Measurements from ENCODE around the gene ADK.
"Not testable (repeated sequence)": the region's sequence is repeated elsewhere in the genome, so short reads cannot be mapped to it uniquely, and the experiment has no call there.

Gene ADK

GRCh38 chr10:74187237-74187636 lies 36.2 kb downstream of the ADK start:
- ATAC-seq (no peak), DNase-seq (no peak)
- peaks cover 60% of the 10 kb centered on the region for H3K4me1 Mint-ChIP-seq
- no peak overlapping the region for H3K4me3 Mint-ChIP-seq
- peaks cover 13% of the 10 kb centered on the region for H3K36me3 Mint-ChIP-seq (ENCODE audit: low read depth)
- peak overlapping the region; percentile 50 for H3K27ac Mint-ChIP-seq
- no peaks in the 10 kb centered on the region for H3K27me3 Mint-ChIP-seq
- no peaks in the 10 kb centered on the region for H3K9me3 Mint-ChIP-seq

DNA sequence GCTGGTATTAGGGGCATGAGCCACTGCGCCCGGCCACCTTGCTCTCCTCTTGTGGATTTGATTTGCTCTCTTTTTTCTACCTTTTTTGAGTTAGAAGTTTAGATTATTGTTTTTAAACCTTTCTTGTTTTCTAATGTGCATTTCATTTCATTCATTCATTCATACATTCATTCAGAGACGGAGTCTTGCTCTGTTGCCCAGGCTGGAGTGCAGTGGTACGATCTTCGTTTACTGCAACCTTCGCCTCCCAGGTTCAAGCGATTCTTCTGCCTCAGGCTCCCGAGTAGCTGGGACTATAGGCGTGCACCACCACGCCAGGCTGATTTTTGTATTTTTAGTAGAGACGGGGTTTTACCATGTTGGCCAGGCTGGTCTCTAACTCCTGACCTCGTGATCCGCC lies 37.6 kb downstream of the ADK start:
- H3K27me3 Mint-ChIP-seq, H3K4me3 Mint-ChIP-seq, H3K9me3 Mint-ChIP-seq, ATAC-seq, DNase-seq: not testable (repeated sequence)
- Mint-ChIP-seq H3K4me1 (peaks cover 65% of the 10 kb centered on the region), H3K36me3 (ENCODE audit: low read depth) (peaks cover 15% of the 10 kb centered on the region), H3K27ac (peak overlapping the region; percentile 12)

GRCh38 chr10:74189999-74190421 lies 39.0 kb downstream of the ADK start:
- H3K27me3 Mint-ChIP-seq = no peaks in the 10 kb centered on the region
- peak overlapping the region; percentile 80 for H3K27ac Mint-ChIP-seq
- no peaks in the 10 kb centered on the region for H3K9me3 Mint-ChIP-seq
- DNase-seq = no peak
- peaks cover 10% of the 10 kb centered on the region for H3K36me3 Mint-ChIP-seq (ENCODE audit: low read depth)
- peaks cover 75% of the 10 kb centered on the region for H3K4me1 Mint-ChIP-seq
- peak; percentile 79 for ATAC-seq
- peak overlapping the region; percentile 41 for H3K4me3 Mint-ChIP-seq

- peak overlapping the region; percentile 41 for H3K4me3 Mint-ChIP-seq
- peak overlapping the region; percentile 80 for H3K27ac Mint-ChIP-seq
- H3K4me1 Mint-ChIP-seq = peaks cover 74% of the 10 kb centered on the region
- H3K9me3 Mint-ChIP-seq = no peaks in the 10 kb centered on the region
- ATAC-seq = no peak
- DNase-seq = no peak
- no peaks in the 10 kb centered on the region for H3K27me3 Mint-ChIP-seq
- peaks cover 10% of the 10 kb centered on the region for H3K36me3 Mint-ChIP-seq (ENCODE audit: low read depth)
These were observed 39.5 kb downstream of the ADK start for GRCh38 chr10:74190494-74190893.

DNA sequence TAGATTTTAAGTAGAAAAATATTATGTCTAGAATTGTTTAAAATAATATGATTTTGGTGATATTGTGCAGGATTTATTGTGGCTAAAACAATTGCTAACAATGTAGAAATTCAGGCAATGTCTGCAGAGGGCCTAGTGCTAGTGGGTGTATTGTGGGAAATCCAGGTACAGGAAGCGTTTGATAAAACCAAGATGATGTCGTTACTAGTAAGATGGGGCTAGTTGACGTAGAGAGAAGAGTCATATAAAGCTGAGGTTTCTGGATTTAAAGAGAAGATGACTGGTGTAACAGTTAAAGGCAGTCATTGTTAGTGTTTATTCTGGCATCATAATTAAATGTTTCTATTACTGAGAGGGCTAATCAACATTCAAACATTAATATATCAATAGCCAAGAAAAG lies 43.5 kb downstream of the ADK start:
- ATAC-seq = peak; percentile 83
- no peaks in the 10 kb centered on the region for H3K27me3 Mint-ChIP-seq
- peaks cover 51% of the 10 kb centered on the region for H3K4me1 Mint-ChIP-seq
- peaks cover 8% of the 10 kb centered on the region for H3K36me3 Mint-ChIP-seq (ENCODE audit: low read depth)
- H3K4me3 Mint-ChIP-seq = no peak overlapping the region
- peak overlapping the region; percentile 3 for H3K27ac Mint-ChIP-seq
- no peak for DNase-seq
- H3K9me3 Mint-ChIP-seq = peaks cover 3% of the 10 kb centered on the region

DNA sequence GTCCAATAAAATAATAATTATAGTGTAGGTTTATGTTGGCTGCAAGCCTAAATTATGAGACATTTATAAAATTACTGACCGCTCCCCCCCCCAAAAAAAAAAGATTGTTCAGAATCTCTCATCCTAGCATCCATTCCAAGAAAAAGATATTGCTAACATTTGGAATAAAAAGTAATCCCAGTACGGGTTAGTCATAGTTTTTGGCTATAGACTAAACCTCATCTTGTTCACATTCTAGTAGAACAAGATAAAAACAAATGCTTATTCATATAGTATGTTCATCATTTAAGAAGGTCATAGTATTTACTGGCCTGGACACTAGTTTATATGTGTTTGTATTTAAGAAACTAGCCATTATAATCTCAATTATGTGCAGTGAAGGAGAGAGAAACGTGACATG lies 44.0 kb downstream of the ADK start:
- DNase-seq = no peak
- H3K4me1 Mint-ChIP-seq = peaks cover 46% of the 10 kb centered on the region
- H3K27ac Mint-ChIP-seq = no peak overlapping the region

DNA sequence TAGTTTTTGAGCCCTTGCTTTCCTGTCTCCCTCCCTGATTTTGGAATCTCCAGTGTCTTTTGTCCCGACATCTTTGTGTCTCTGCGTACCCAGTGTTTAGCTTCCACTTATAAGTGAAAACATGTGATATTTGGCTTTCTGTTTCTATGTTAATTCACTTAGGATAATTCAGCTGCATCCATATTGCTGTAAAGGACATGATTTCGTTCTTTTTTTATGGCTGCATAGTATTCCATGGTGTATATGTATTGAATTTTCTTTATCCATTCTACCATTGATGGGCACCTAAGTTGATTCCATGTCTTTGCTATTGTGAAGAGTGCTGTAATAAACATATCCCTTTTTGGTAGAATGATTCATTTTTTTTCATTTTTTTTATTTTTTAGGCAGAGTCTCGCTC lies 48.3 kb downstream of the ADK start:
- ATAC-seq (no peak), DNase-seq (no peak)
- no peak overlapping the region for H3K27ac Mint-ChIP-seq
- peaks cover 11% of the 10 kb centered on the region for H3K4me1 Mint-ChIP-seq
- no peaks in the 10 kb centered on the region for H3K27me3 Mint-ChIP-seq
- peaks cover 3% of the 10 kb centered on the region for H3K9me3 Mint-ChIP-seq
- H3K36me3 Mint-ChIP-seq (ENCODE audit: low read depth) = peaks cover 26% of the 10 kb centered on the region
- no peak overlapping the region for H3K4me3 Mint-ChIP-seq

More for the DNA sequence above, 44.0 kb downstream of the ADK start:
- Mint-ChIP-seq H3K27me3 (no peaks in the 10 kb centered on the region), H3K4me3 (no peak overlapping the region), H3K9me3 (peaks cover 3% of the 10 kb centered on the region), H3K36me3 (ENCODE audit: low read depth) (peaks cover 8% of the 10 kb centered on the region)
- ATAC-seq = no peak

DNA sequence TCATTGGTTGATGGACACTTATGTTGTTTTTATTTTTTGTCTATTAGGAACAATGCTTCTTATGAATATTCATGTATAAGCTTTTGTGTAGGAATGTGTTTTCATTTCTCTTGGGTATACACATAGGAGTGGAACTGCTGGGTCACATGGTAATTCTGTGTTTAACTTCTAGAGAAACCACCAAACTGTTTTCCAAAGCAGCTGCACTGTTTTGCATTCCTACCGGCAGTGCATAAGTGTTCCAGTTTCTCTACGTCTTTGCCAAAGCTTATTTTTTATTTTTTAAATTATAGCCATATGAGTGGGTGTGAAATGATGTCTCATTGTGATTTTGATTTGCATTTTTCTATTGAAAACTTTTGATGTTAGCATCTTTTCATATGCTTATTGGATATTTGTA lies 51.3 kb downstream of the ADK start:
- Mint-ChIP-seq H3K4me3 (no peak overlapping the region), H3K9me3 (peaks cover 3% of the 10 kb centered on the region), H3K27me3 (no peaks in the 10 kb centered on the region), H3K4me1 (peaks cover 6% of the 10 kb centered on the region), H3K27ac (no peak overlapping the region), H3K36me3 (ENCODE audit: low read depth) (peaks cover 27% of the 10 kb centered on the region)
- ATAC-seq (no peak), DNase-seq (no peak)

DNA sequence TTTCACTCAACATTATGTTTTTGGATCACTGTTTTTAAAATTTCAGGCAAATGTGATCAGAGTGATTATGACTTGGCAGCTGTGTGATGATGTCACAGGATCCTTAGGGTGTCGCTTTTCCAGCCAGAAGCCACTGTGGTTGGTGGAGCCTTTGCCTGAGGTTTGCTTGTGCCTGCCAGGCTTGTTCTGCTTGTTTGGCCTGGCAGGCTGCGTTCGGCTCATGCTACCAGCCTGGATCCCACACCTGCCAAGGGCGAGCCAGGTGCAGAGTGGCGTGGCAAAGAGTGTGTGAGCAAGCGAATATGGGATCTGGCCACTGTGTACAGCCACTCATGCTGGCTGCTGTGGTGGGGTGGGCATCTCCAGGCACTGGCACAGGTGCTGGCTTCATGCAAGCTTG lies 55.7 kb downstream of the ADK start:
- Mint-ChIP-seq H3K27ac (no peak overlapping the region), H3K4me1 (peaks cover 5% of the 10 kb centered on the region), H3K36me3 (ENCODE audit: low read depth) (peaks cover 24% of the 10 kb centered on the region), H3K9me3 (no peaks in the 10 kb centered on the region), H3K27me3 (no peaks in the 10 kb centered on the region), H3K4me3 (no peak overlapping the region)
- ATAC-seq (no peak), DNase-seq (no peak)

- Mint-ChIP-seq H3K27me3 (no peaks in the 10 kb centered on the region), H3K27ac (no peak overlapping the region), H3K9me3 (no peaks in the 10 kb centered on the region), H3K4me1 (peaks cover 10% of the 10 kb centered on the region), H3K36me3 (ENCODE audit: low read depth) (peaks cover 23% of the 10 kb centered on the region), H3K4me3 (no peak overlapping the region)
- no peak for DNase-seq
- peak; percentile 10 for ATAC-seq
These were observed 56.9 kb downstream of the ADK start for GRCh38 chr10:74207691-74208480.

- Mint-ChIP-seq H3K4me1 (peaks cover 15% of the 10 kb centered on the region), H3K9me3 (no peaks in the 10 kb centered on the region), H3K4me3 (no peak overlapping the region), H3K27ac (no peak overlapping the region), H3K36me3 (ENCODE audit: low read depth) (peaks cover 20% of the 10 kb centered on the region), H3K27me3 (no peaks in the 10 kb centered on the region)
- DNase-seq (no peak), ATAC-seq (no peak)
These were observed 58.0 kb downstream of the ADK start for GRCh38 chr10:74208997-74209396.

- Mint-ChIP-seq H3K27ac (no peak overlapping the region), H3K9me3 (peaks cover under 1% of the 10 kb centered on the region)
These were observed 62.0 kb downstream of the ADK start for GRCh38 chr10:74213019-74213418.

GRCh38 chr10:74213571-74214162 lies 62.6 kb downstream of the ADK start:
- Mint-ChIP-seq H3K4me3 (no peak overlapping the region), H3K27ac (no peak overlapping the region), H3K36me3 (ENCODE audit: low read depth) (peaks cover 28% of the 10 kb centered on the region), H3K27me3 (no peaks in the 10 kb centered on the region), H3K4me1 (peaks cover 15% of the 10 kb centered on the region), H3K9me3 (peaks cover 4% of the 10 kb centered on the region)
- peak; percentile 44 for DNase-seq
- no peak for ATAC-seq

More at GRCh38 chr10:74213019-74213418, 62.0 kb downstream of the ADK start:
- ATAC-seq = no peak
- DNase-seq = no peak
- Mint-ChIP-seq H3K4me3 (no peak overlapping the region), H3K27me3 (no peaks in the 10 kb centered on the region), H3K4me1 (peaks cover 15% of the 10 kb centered on the region), H3K36me3 (ENCODE audit: low read depth) (peaks cover 23% of the 10 kb centered on the region)

DNA sequence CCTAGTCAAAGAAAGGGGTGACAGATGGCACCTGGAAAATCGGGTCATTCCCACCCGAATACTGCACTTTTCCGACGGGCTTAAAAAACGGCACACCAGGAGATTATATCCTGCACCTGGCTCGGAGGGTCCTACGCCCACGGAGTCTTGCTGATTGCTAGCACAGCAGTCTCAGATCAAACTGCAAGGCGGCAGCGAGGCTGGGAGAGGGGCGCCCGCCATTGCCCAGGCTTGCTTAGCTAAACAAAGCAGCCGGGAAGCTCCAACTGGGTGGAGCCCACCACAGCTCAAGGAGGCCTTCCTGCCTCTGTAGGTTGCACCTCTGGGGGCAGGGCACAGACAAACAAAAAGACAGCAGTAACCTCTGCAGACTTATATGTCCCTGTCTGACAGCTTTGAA lies 66.1 kb downstream of the ADK start:
- not testable (repeated sequence) for H3K27me3 Mint-ChIP-seq, ATAC-seq, DNase-seq, H3K9me3 Mint-ChIP-seq, H3K4me3 Mint-ChIP-seq, H3K27ac Mint-ChIP-seq
- peaks cover 19% of the 10 kb centered on the region for H3K36me3 Mint-ChIP-seq (ENCODE audit: low read depth)
- H3K4me1 Mint-ChIP-seq = peaks cover 13% of the 10 kb centered on the region

GRCh38 chr10:74222467-74222866 lies 71.4 kb downstream of the ADK start:
- H3K4me3 Mint-ChIP-seq, ATAC-seq: not testable (repeated sequence)
- peaks cover 25% of the 10 kb centered on the region for H3K4me1 Mint-ChIP-seq

More at GRCh38 chr10:74222467-74222866, 71.4 kb downstream of the ADK start:
- DNase-seq, H3K27ac Mint-ChIP-seq, H3K27me3 Mint-ChIP-seq, H3K9me3 Mint-ChIP-seq: not testable (repeated sequence)
- H3K36me3 Mint-ChIP-seq (ENCODE audit: low read depth) = peaks cover 14% of the 10 kb centered on the region

Data from activated naive CD8-positive, alpha-beta T cell treated with anti-CD3 and anti-CD28 coated beads, Interleukin-2, amount 50 U/mL, for 24 hours (primary cell).